Pancreas (tissue), 10 donors: ENCODE measurements around the gene KSR1. TPM values are rescaled to one million over a fixed set of nuclear protein-coding genes. Genes with fewer than 3 reads are reported as not detected.

Source experiments
- ATAC-seq, 4 donors: fragments of 200-7000 bp; cut with Tn5 transposase; one replicate each; pipeline versions ENCODE4 v1.8.0 to v1.9.1; 2020; ENCODE audit warnings: mild to moderate bottlenecking in 4 of 4, moderate library complexity in 4 of 4
- DNase-seq, 6 donors: peaks; one replicate each; pipeline ENCODE4 v3.0.0-alpha.2; 2020
- FAIRE-seq: peaks from 2 replicates; lab custom pipeline; 2012; peaks lifted over from hg19 to GRCh38; lab: Jason Lieb, UNC
- H3K27ac ChIP-seq, 4 donors: fragments of 200-600 bp; sonication (generic); 1 replicate in 3 of 4; 2 replicates in 1 of 4; pipeline versions ENCODE4 v1.5.0 to v1.8.0; 2020
- H3K27me3 ChIP-seq, 4 donors: fragments of 200-600 bp; one replicate each; pipeline ENCODE4 v1.8.0; 2021
- H3K36me3 ChIP-seq, 3 donors: fragments of 200-600 bp; sonication (generic) in 1 of 3; one replicate each; pipeline versions ENCODE4 v1.5.0 to v1.8.0; 2020 to 2021
- H3K4me1 ChIP-seq, 3 donors: fragments of 200-600 bp; one replicate each; pipeline ENCODE4 v1.8.0; 2021
- H3K4me3 ChIP-seq, 4 donors: fragments of 200-600 bp; sonication (generic) in 2 of 4; one replicate each; pipeline versions ENCODE4 v1.5.0 to v1.8.0; 2020 to 2021
- H3K9me3 ChIP-seq, 4 donors: fragments of 200-600 bp; one replicate each; pipeline ENCODE4 v1.8.0; 2021
- CTCF ChIP-seq, 4 donors: fragments of 200-600 bp; sonication (generic) in 3 of 4; IDR thresholded peaks; one replicate each; pipeline versions ENCODE4 v1.5.0 to v1.8.0; 2021; ENCODE audit warnings: antibody characterized with exemption in 4 of 4
- WGBS, 2 donors: extraction: QIAGEN DNeasy Blood & Tissue Kit; methylation state at CpG; one replicate each; pipeline ENCODE4 v1.1.7; 2013; 5-methylcytosine and 5-hydroxymethylcytosine counted together
- intact Hi-C, 3 donors: fragments of 100-400 bp; cut with DNase I; formaldehyde crosslinking; loops; one replicate each; pipeline versions ENCODE4 v1.11.1 to v1.14.2; 2022
- polyA plus RNA-seq, 2 donors: library from polyadenylated mRNA; stranded (reverse); fragments of 200-250 nt; gene quantifications; one replicate each; pipeline ENCODE4 v1.2.3, GENCODE V29; 2013
- total RNA-seq, 6 donors: library from RNA; stranded (reverse); fragmentation: NEBNext Ultra II Directional in 4 of 6; extraction: Animal tissue kit (Norgen Biotek cat#: 25700) in 4 of 6; gene quantifications; one replicate each; pipeline versions ENCODE4 v1.2.1 to v1.2.4, GENCODE V29; 2021 to 2023
- donor health status: healthy with polysubstance abuse.
- donor health status: DM: no; HTN: no; CAD: no; lungs with moderate emphysema.
- donor health status: DM: no; HTN: no; CAD: no.
- donor health status: control.
- donor health status: control.
- donor health status: Bipolar disorder and iron deficiency.
- donor health status: DM: yes; HTN: yes; CAD: no.
- donor health status: DM: no; HTN: no; CAD: no.
- donor health status: DM: no; HTN: no; CAD: no.
- donor health status: DM: yes; HTN: yes; CAD: no.

Gene KSR1
- total and polyA plus RNA-seq, 8 donors, result 68.2 to 139 (median 103) TPM

GRCh38 chr17:27489045-27489715 lies 32.9 kb downstream of the KSR1 start:
- no peak overlapping the region for H3K4me3 ChIP-seq
- TF ChIP-seq CTCF (IDR thresholded peaks at IDR 0.05), result no peak
- H3K4me1 ChIP-seq, result peaks cover 13 to 43% (median 22%) of the 10 kb centered on the region in 3 donors
- ATAC-seq, result peak in 3 of 4 donors; percentile 22 to 59 (median 46)
- intact Hi-C loops, result no loop called here
- no peaks in the 10 kb centered on the region for H3K9me3 ChIP-seq
- peak overlapping the region in 1 of 4 donors; percentile 8 for H3K27ac ChIP-seq
- no peaks in the 10 kb centered on the region for H3K27me3 ChIP-seq
- DNase-seq, result no peak
- 56 to 59% methylated on average over 7 of the region's 7 CpGs for WGBS, 2 donors
- H3K36me3 ChIP-seq, result no peaks in the 10 kb centered on the region
- no peak for FAIRE-seq

GRCh38 chr17:27490391-27490790 lies 34.1 kb downstream of the KSR1 start:
- intact Hi-C loops, result no loop called here
- H3K4me1 ChIP-seq, result peaks cover 18 to 41% (median 24%) of the 10 kb centered on the region in 3 donors
- no peak for TF ChIP-seq CTCF (IDR thresholded peaks at IDR 0.05)
- no peaks in the 10 kb centered on the region for H3K9me3 ChIP-seq
- no peak for DNase-seq
- no peak overlapping the region for H3K4me3 ChIP-seq
- no peaks in the 10 kb centered on the region for H3K36me3 ChIP-seq
- FAIRE-seq, result no peak
- H3K27ac ChIP-seq, result no peak overlapping the region
- H3K27me3 ChIP-seq, result no peaks in the 10 kb centered on the region
- ATAC-seq, result no peak
- WGBS, 2 donors, result 88 to 90% methylated on average over 4 of the region's 4 CpGs

GRCh38 chr17:27491713-27492190 lies 35.5 kb downstream of the KSR1 start:
- Histone ChIP-seq H3K27ac (peak overlapping the region; percentile 24 to 97 (median 66)), H3K9me3 (no peaks in the 10 kb centered on the region), H3K36me3 (no peaks in the 10 kb centered on the region), H3K27me3 (no peaks in the 10 kb centered on the region), H3K4me1 (peaks cover 18 to 45% (median 34%) of the 10 kb centered on the region in 3 donors), H3K4me3 (no peak overlapping the region)
- intact Hi-C loops, result no loop called here
- FAIRE-seq (no peak), DNase-seq (peak in 1 of 6 donors; percentile 40), ATAC-seq (no peak)
- WGBS, 2 donors, result 39% methylated on average over 12 of the region's 12 CpGs
- TF ChIP-seq CTCF (IDR thresholded peaks at IDR 0.05), result no peak

- DNase-seq (no peak), FAIRE-seq (no peak), ATAC-seq (no peak)
- intact Hi-C loops, result no loop called here
- 61 to 74% methylated on average over 3 of the region's 3 CpGs for WGBS, 2 donors
- H3K4me3 ChIP-seq, result no peak overlapping the region
- TF ChIP-seq CTCF (IDR thresholded peaks at IDR 0.05), result no peak
- H3K27me3 ChIP-seq, result no peaks in the 10 kb centered on the region
- peak overlapping the region in 3 of 4 donors; percentile 38 to 97 (median 94) for H3K27ac ChIP-seq
- H3K9me3 ChIP-seq, result no peaks in the 10 kb centered on the region
- H3K4me1 ChIP-seq, result peaks cover 18 to 48% (median 42%) of the 10 kb centered on the region in 3 donors
- no peaks in the 10 kb centered on the region for H3K36me3 ChIP-seq
These were observed 36.2 kb downstream of the KSR1 start for GRCh38 chr17:27492470-27492869.

GRCh38 chr17:27493088-27493487 lies 36.8 kb downstream of the KSR1 start:
- H3K36me3 ChIP-seq, result no peaks in the 10 kb centered on the region
- no peak for TF ChIP-seq CTCF (IDR thresholded peaks at IDR 0.05)
- no peak overlapping the region for H3K4me3 ChIP-seq
- no peaks in the 10 kb centered on the region for H3K9me3 ChIP-seq
- peak overlapping the region; percentile 79 to 97 (median 93) for H3K27ac ChIP-seq
- intact Hi-C loops, result no loop called here
- ATAC-seq (no peak), FAIRE-seq (no peak), DNase-seq (no peak)
- no peaks in the 10 kb centered on the region for H3K27me3 ChIP-seq
- 15 to 17% methylated on average over 4 of the region's 4 CpGs for WGBS, 2 donors
- H3K4me1 ChIP-seq, result peaks cover 18 to 51% (median 42%) of the 10 kb centered on the region in 3 donors
